Heart right ventricle (tissue), 16 donors: ENCODE measurements around the gene STARD10. TPM values are rescaled to one million over a fixed set of nuclear protein-coding genes. Genes with fewer than 3 reads are reported as not detected.

Source experiments
- ATAC-seq, 8 donors: fragments of 200-7000 bp; cut with Tn5 transposase; one replicate each; pipeline ENCODE4 v1.9.1; 2020; ENCODE audit warnings: mild to moderate bottlenecking in 8 of 8, moderate library complexity in 8 of 8, moderate number of reproducible peaks in 1 of 8
- DNase-seq, 2 donors: peaks; one replicate each; pipeline ENCODE4 v3.0.0-alpha.2; 2020
- H3K27ac ChIP-seq, 10 donors: fragments of 200-600 bp; sonication (generic) in 2 of 10; one replicate each; pipeline versions ENCODE4 v1.5.0 to v1.8.0; 2020 to 2022; ENCODE audit warnings: mild to moderate bottlenecking in 3 of 10
- H3K27me3 ChIP-seq, 7 donors: fragments of 200-600 bp; one replicate each; pipeline ENCODE4 v1.8.0; 2021 to 2022; ENCODE audit warnings: mild to moderate bottlenecking in 2 of 7
- H3K36me3 ChIP-seq, 9 donors: fragments of 200-600 bp; sonication (generic) in 1 of 9; one replicate each; pipeline versions ENCODE4 v1.5.0 to v1.8.0; 2020 to 2022; ENCODE audit warnings: mild to moderate bottlenecking in 2 of 9
- H3K4me1 ChIP-seq, 9 donors: fragments of 200-600 bp; sonication (generic) in 1 of 9; one replicate each; pipeline versions ENCODE4 v1.5.0 to v1.8.0; 2020 to 2022; ENCODE audit warnings: mild to moderate bottlenecking in 4 of 9
- H3K4me3 ChIP-seq, 10 donors: fragments of 200-600 bp; sonication (generic) in 2 of 10; one replicate each; pipeline versions ENCODE4 v1.5.0 to v1.8.0; 2020 to 2022; ENCODE audit warnings: mild to moderate bottlenecking in 7 of 10, moderate library complexity in 2 of 10
- H3K9me3 ChIP-seq, 11 donors: fragments of 200-600 bp in 10 of 11; sonication (generic) in 2 of 11; one replicate each; pipeline versions ENCODE4 v1.5.0 to v1.8.0; 2013 to 2022; ENCODE audit warnings: mild to moderate bottlenecking in 2 of 11, control low read depth in 1 of 11, moderate library complexity in 1 of 11
- CTCF ChIP-seq, 9 donors: fragments of 200-600 bp; sonication (generic) in 2 of 9; IDR thresholded peaks; one replicate each; pipeline versions ENCODE4 v1.5.0 to v1.8.0; 2021 to 2022; ENCODE audit warnings: antibody characterized with exemption in 9 of 9, mild to moderate bottlenecking in 5 of 9, moderate library complexity in 1 of 9
- WGBS, 2 donors: extraction: QIAGEN DNeasy Blood & Tissue Kit; methylation state at CpG; one replicate each; pipeline ENCODE4 v1.1.7; 2013; ENCODE audit warnings: inconsistent platforms in 1 of 2; 5-methylcytosine and 5-hydroxymethylcytosine counted together
- intact Hi-C, 10 donors: fragments of 100-400 bp; cut with DNase I; formaldehyde crosslinking; loops; one replicate each; pipeline versions ENCODE4 v1.11.1 to v1.14.2; 2022
- polyA plus RNA-seq, 2 donors: library from polyadenylated mRNA; stranded (reverse); fragments of 200-250 nt; gene quantifications; one replicate each; pipeline ENCODE4 v1.2.3, GENCODE V29; 2013
- total RNA-seq, 10 donors: library from RNA; stranded (reverse); fragmentation: NEBNext Ultra II Directional in 3 of 10; extraction: Animal tissue kit (Norgen Biotek cat#: 25700) in 3 of 10; gene quantifications; one replicate each; pipeline versions ENCODE4 v1.2.1 to v1.2.4, GENCODE V29; 2021 to 2023
- donor health status: Arrhythmogenic right ventricular cardiomyopathy.
- donor health status: ischemic (EF 13 %, LVEDD 7.1; RV severe dilation, severe dysfunction).
- donor health status: healthy with polysubstance abuse.
- donor health status: DM: no; HTN: yes; CAD: no.
- donor health status: DM: no; HTN: no; CAD: no.
- donor health status: ischemic (EF 25% LVEDD 6.9; RV normal size, moderate dysfunction).
- donor health status: ischemic (EF 25% LVEDD 5.7; RV mildly dilated, moderate dysfunction).
- donor health status: healthy.
- donor health status: DM: yes; HTN: yes; CAD: no.
- donor health status: Ischemic cardiomyopathy.
- donor health status: ischemic (EF 35%, LVEDD 5.7; RV mildly dilated, moderate dysfunction).
- donor health status: nonischemic (EF 11% LVEDD 7.7; RV severe dilation, severe dysfunction).
- donor health status: DM: yes; HTN: yes; CAD: no.
- donor health status: PGD.
- donor health status: ischemic (EF 29% LVEDD 5.4; RV normal size, mild dysfunction).
- donor health status: nonischemic (EF 23%, LVEDD 6.1; RV moderate dilation, normal function).

STARD10 gene
- total and polyA plus RNA-seq, 12 donors, result 36.1 to 291 (median 51.3) TPM

GRCh38 chr11:72832301-72833082, 38.6 kb upstream of the STARD10 start:
- Histone ChIP-seq H3K9me3 (no peaks in the 10 kb centered on the region), H3K4me1 (peaks cover 36 to 82% (median 73%) of the 10 kb centered on the region in 9 donors), H3K36me3 (peaks cover 0 to 70% (median 3%) of the 10 kb centered on the region in 9 donors), H3K4me3 (no peak overlapping the region), H3K27me3 (no peaks in the 10 kb centered on the region), H3K27ac (peak overlapping the region; percentile 86 to 95 (median 90))
- peak in 5 of 8 donors; percentile 1 to 22 (median 9) for ATAC-seq
- 35 to 50% methylated on average over 9 of the region's 9 CpGs for WGBS, 2 donors
- DNase-seq, result no peak
- intact Hi-C loops, result loop anchor here in 8 of 10 donors (1.0 to 10.0 kb wide), 13 partner anchors 16 to 455 kb away; partner anchors contain the start of gene FCHSD2 (in 4 of the 8)
- TF ChIP-seq CTCF (IDR thresholded peaks at IDR 0.05), result no peak

GRCh38 chr11:72831521-72832300, 37.9 kb upstream of the STARD10 start:
- Histone ChIP-seq H3K27me3 (no peaks in the 10 kb centered on the region), H3K36me3 (peaks cover 0 to 69% (median 0%) of the 10 kb centered on the region in 9 donors), H3K4me3 (no peak overlapping the region), H3K9me3 (no peaks in the 10 kb centered on the region), H3K27ac (peak overlapping the region; percentile 86 to 95 (median 90)), H3K4me1 (peaks cover 35 to 83% (median 67%) of the 10 kb centered on the region in 9 donors)
- TF ChIP-seq CTCF (IDR thresholded peaks at IDR 0.05), result peak; percentile 90 to 98 (median 96)
- WGBS, 2 donors, result 25 to 30% methylated on average over 13 of the region's 13 CpGs
- ATAC-seq (peak; percentile 74 to 86 (median 80)), DNase-seq (peak; percentile 87 to 90)
- intact Hi-C loops, result loop anchor here in 9 of 10 donors (1.0 to 10.0 kb wide), 20 partner anchors 17 to 457 kb away; partner anchors contain the start of gene FCHSD2 (in 5 of the 9)

GRCh38 chr11:72829884-72830533, 36.2 kb upstream of the STARD10 start:
- TF ChIP-seq CTCF (IDR thresholded peaks at IDR 0.05), result no peak
- H3K9me3 ChIP-seq, result no peaks in the 10 kb centered on the region
- ATAC-seq (no peak), DNase-seq (no peak)
- WGBS, 2 donors, result 94 to 97% methylated on average over 5 of the region's 5 CpGs
- H3K4me3 ChIP-seq, result no peak overlapping the region
- intact Hi-C loops, result loop anchor here in 8 of 10 donors (1.0 to 10.0 kb wide), 16 partner anchors 19 to 459 kb away; partner anchors contain the start of gene FCHSD2 (in 4 of the 8)
- no peak overlapping the region for H3K27ac ChIP-seq
- peaks cover 0 to 75% (median 0%) of the 10 kb centered on the region in 9 donors for H3K36me3 ChIP-seq
- H3K4me1 ChIP-seq, result peaks cover 19 to 66% (median 50%) of the 10 kb centered on the region in 9 donors
- no peaks in the 10 kb centered on the region for H3K27me3 ChIP-seq
